GM03348 (cell line): ENCODE measurements around the gene MRAP.
"Not testable (repeated sequence)": the region's sequence is repeated elsewhere in the genome, so short reads cannot be mapped to it uniquely, and the experiment has no call there.

Experiments used
- DNase-seq: peaks from one replicate; pipeline ENCODE4 v3.0.0; 2012; ENCODE audit warnings: low spot score

MRAP gene

GRCh38 chr21:32300117-32300681 lies 1.5 kb downstream of the MRAP start:
- DNase-seq: no peak

- DNase-seq: no peak
Measured at GRCh38 chr21:32301596-32301995, 2.9 kb downstream of the MRAP start.

GRCh38 chr21:32302560-32302959 lies 3.9 kb downstream of the MRAP start:
- DNase-seq: no peak

GRCh38 chr21:32303385-32303784 lies 4.7 kb downstream of the MRAP start:
- DNase-seq: no peak

GRCh38 chr21:32304998-32305397 lies 6.3 kb downstream of the MRAP start:
- no peak for DNase-seq

- DNase-seq: no peak
Measured at GRCh38 chr21:32306021-32306780, 7.5 kb downstream of the MRAP start.

- no peak for DNase-seq
Measured at GRCh38 chr21:32307706-32308105, 9.1 kb downstream of the MRAP start.

- DNase-seq: no peak
Measured at GRCh38 chr21:32308696-32309095, 10.0 kb downstream of the MRAP start.

- no peak for DNase-seq
Measured at GRCh38 chr21:32309906-32310460, 11.3 kb downstream of the MRAP start.

- DNase-seq: not testable (repeated sequence)
Measured at GRCh38 chr21:32310976-32311375, 12.3 kb downstream of the MRAP start.

- no peak for DNase-seq
Measured at GRCh38 chr21:32311621-32312020, 13.0 kb downstream of the MRAP start.

- DNase-seq: no peak
Measured at GRCh38 chr21:32312326-32312725, 13.7 kb downstream of the MRAP start.

- DNase-seq: no peak
Measured at GRCh38 chr21:32312976-32313375, 14.3 kb downstream of the MRAP start.

GRCh38 chr21:32314806-32315205 lies 16.2 kb downstream of the MRAP start:
- no peak for DNase-seq

GRCh38 chr21:32315511-32316281 lies 17.0 kb downstream of the MRAP start:
- DNase-seq: no peak

GRCh38 chr21:32316361-32317215 lies 17.9 kb downstream of the MRAP start:
- DNase-seq: no peak

GRCh38 chr21:32317726-32318125 lies 19.1 kb downstream of the MRAP start:
- no peak for DNase-seq

- no peak for DNase-seq
Measured at GRCh38 chr21:32319012-32319411, 20.4 kb downstream of the MRAP start.

GRCh38 chr21:32320059-32320458 lies 21.4 kb downstream of the MRAP start:
- DNase-seq: no peak

GRCh38 chr21:32320726-32321125 lies 22.1 kb downstream of the MRAP start:
- DNase-seq: no peak

- no peak for DNase-seq
Measured at GRCh38 chr21:32321480-32321879, 22.8 kb downstream of the MRAP start.

GRCh38 chr21:32322103-32322502 lies 23.4 kb downstream of the MRAP start:
- no peak for DNase-seq
